Tibial nerve (tissue), 4 donors: Measurements from ENCODE around the gene YTHDF1. TPM values are rescaled to one million over a fixed set of nuclear protein-coding genes. Genes with fewer than 3 reads are reported as not detected.

Source experiments
- DNase-seq, 2 donors: peaks; one replicate each; pipeline ENCODE4 v3.0.0-alpha.2; 2019; ENCODE audit warnings: low spot score in 2 of 2
- H3K27ac ChIP-seq, 4 donors: fragments of 200-600 bp; sonication (generic) in 3 of 4; one replicate each; pipeline ENCODE4 v1.5.1; 2017 to 2019; ENCODE audit warnings: mild to moderate bottlenecking in 1 of 4
- H3K27me3 ChIP-seq, 2 donors: fragments of 200-600 bp; sonication (generic) in 1 of 2; one replicate each; pipeline versions ENCODE4 v1.5.1 to v1.6.0; 2017 to 2019
- H3K36me3 ChIP-seq, 3 donors: fragments of 200-600 bp; sonication (generic); one replicate each; pipeline ENCODE4 v1.5.1; 2018 to 2019
- H3K4me1 ChIP-seq, 4 donors: fragments of 200-600 bp; sonication (generic) in 3 of 4; one replicate each; pipeline ENCODE4 v1.5.1; 2017 to 2019
- H3K4me3 ChIP-seq, 4 donors: fragments of 200-600 bp; sonication (generic) in 3 of 4; one replicate each; pipeline ENCODE4 v1.5.1; 2017 to 2019; ENCODE audit warnings: mild to moderate bottlenecking in 1 of 4, moderate library complexity in 1 of 4
- H3K9me3 ChIP-seq, 4 donors: fragments of 200-600 bp; sonication (generic) in 3 of 4; one replicate each; pipeline ENCODE4 v1.5.1; 2017 to 2019
- EP300 ChIP-seq, 2 donors: sonication (generic); formaldehyde crosslinking; IDR thresholded peaks; one replicate each; pipeline ENCODE4 v1.6.1; 2017; ENCODE audit warnings: antibody characterized with exemption in 2 of 2, mild to moderate bottlenecking in 1 of 2
- POLR2A ChIP-seq, 2 donors: fragments of 450-650 bp; IDR thresholded peaks; one replicate each; pipeline ENCODE4 v1.6.1; 2017; ENCODE audit warnings: antibody characterized with exemption in 2 of 2, mild to moderate bottlenecking in 2 of 2, moderate library complexity in 2 of 2
- WGBS, 2 donors: methylation state at CpG; one replicate each; pipeline ENCODE4 v1.1.5; 2018; 5-methylcytosine and 5-hydroxymethylcytosine counted together
- total RNA-seq, 4 donors: library from RNA; depleted of rRNA; stranded (reverse); fragments of >200 nt; gene quantifications; one replicate each; pipeline ENCODE4 v1.1.0, GENCODE V29; 2016
- TF ChIP-seq, protein P1 (sequence below), 5 experiments: fragments of 200-600 bp in 3 of 5; fragments of 450-650 bp in 2 of 5; sonication (generic) in 3 of 5; IDR thresholded peaks; one replicate each; pipeline ENCODE4 v1.5.1; 2016 to 2019; ENCODE audit warnings: antibody characterized with exemption in 5 of 5, mild to moderate bottlenecking in 3 of 5, moderate library complexity in 2 of 5

The YTHDF1 gene
- total RNA-seq, 4 donors from 2014 or later = 20.7 to 25.5 (median 23.3) TPM

DNA sequence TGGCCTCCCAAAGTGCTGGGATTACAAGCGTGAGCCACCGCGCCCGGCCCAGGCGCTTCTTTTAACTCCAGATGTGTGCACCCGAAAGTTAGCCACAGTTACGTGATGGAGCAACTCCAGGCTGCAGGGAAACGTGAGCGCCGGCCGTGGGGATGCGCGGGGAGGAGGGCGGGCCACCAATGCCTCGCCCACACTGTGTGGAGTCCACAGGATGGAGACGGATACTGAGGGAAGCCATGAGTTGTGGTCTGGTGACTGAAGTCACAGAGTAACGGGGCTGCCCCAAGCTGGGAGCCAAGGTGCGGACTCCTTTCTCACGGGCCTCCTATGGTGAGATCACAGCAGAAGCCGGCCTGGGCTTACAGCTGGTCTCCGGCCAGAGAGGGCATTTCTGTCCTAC is 23.2 kb downstream of the YTHDF1 start:
- TF ChIP-seq EP300 (IDR thresholded peaks at IDR 0.05) (no peak), POLR2A (IDR thresholded peaks at IDR 0.05) (no peak)
- TF ChIP-seq, protein P1, sequence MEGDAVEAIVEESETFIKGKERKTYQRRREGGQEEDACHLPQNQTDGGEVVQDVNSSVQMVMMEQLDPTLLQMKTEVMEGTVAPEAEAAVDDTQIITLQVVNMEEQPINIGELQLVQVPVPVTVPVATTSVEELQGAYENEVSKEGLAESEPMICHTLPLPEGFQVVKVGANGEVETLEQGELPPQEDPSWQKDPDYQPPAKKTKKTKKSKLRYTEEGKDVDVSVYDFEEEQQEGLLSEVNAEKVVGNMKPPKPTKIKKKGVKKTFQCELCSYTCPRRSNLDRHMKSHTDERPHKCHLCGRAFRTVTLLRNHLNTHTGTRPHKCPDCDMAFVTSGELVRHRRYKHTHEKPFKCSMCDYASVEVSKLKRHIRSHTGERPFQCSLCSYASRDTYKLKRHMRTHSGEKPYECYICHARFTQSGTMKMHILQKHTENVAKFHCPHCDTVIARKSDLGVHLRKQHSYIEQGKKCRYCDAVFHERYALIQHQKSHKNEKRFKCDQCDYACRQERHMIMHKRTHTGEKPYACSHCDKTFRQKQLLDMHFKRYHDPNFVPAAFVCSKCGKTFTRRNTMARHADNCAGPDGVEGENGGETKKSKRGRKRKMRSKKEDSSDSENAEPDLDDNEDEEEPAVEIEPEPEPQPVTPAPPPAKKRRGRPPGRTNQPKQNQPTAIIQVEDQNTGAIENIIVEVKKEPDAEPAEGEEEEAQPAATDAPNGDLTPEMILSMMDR (IDR thresholded peaks at IDR 0.05) = no peak
- Histone ChIP-seq H3K4me1 (peaks cover 0 to 8% (median 0%) of the 10 kb centered on the region in 4 donors), H3K9me3 (no peaks in the 10 kb centered on the region), H3K4me3 (no peak overlapping the region), H3K27ac (no peak overlapping the region), H3K27me3 (no peaks in the 10 kb centered on the region), H3K36me3 (peaks cover 0 to 35% (median 8%) of the 10 kb centered on the region in 3 donors)
- no peak for DNase-seq
- WGBS, 2 donors = 90 to 91% methylated on average over 21 of the region's 21 CpGs

DNA sequence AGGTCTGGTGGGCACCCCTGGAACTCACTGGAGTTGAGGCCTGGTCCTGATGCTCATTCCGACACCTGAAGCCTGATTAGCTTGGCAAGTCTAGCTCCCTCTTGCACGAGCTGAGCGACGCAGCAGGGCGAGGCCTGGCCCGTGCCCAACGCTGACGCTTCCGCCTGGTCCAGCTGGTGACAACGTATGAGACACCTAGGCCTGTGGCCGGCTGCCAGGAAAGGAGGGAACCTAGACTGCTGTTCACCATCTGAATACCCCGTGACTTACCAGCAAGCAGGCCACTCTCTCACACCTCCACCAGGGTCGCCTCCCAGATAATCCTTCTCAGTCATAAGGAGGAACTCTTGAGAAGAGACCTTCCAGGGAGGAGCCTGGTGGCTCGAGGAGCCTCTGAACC is 24.5 kb downstream of the YTHDF1 start:
- TF ChIP-seq, protein P1 (IDR thresholded peaks at IDR 0.05) = no peak
- TF ChIP-seq POLR2A (IDR thresholded peaks at IDR 0.05) = no peak
- no peak for TF ChIP-seq EP300 (IDR thresholded peaks at IDR 0.05)
- Histone ChIP-seq H3K4me1 (no peaks in the 10 kb centered on the region), H3K36me3 (peaks cover 0 to 23% (median 8%) of the 10 kb centered on the region in 3 donors), H3K4me3 (no peak overlapping the region), H3K27me3 (no peaks in the 10 kb centered on the region), H3K9me3 (no peaks in the 10 kb centered on the region), H3K27ac (no peak overlapping the region)
- no peak for DNase-seq
- 82 to 85% methylated on average over 13 to 14 of the region's 14 CpGs for WGBS, 2 donors

DNA sequence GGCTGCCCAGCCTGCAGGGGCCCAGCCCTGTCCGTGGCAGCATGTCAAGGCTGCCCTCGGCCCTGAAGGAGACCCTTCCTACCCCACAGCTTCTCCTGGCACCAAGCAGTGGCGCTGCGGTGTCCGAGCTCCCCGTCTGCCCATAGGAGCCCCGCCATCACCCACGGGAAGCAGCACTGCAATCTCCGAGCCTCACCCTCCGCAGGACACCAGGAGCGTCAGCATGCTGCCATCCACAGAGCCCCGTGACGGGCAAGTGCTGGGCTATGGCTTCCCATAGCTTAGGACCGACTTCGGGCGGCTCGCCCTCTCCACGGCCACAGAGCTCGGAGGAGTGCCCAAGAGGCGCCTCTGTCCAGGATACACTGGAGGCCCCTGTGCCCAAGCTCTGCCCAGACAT is 25.1 kb downstream of the YTHDF1 start:
- Histone ChIP-seq H3K4me1 (no peaks in the 10 kb centered on the region), H3K9me3 (no peaks in the 10 kb centered on the region), H3K36me3 (peaks cover 0 to 20% (median 5%) of the 10 kb centered on the region in 3 donors), H3K4me3 (no peak overlapping the region), H3K27me3 (no peaks in the 10 kb centered on the region), H3K27ac (no peak overlapping the region)
- 90 to 91% methylated on average over 10 of the region's 20 CpGs for WGBS, 2 donors
- DNase-seq = no peak
- TF ChIP-seq, protein P1 (IDR thresholded peaks at IDR 0.05) = no peak
- TF ChIP-seq EP300 (IDR thresholded peaks at IDR 0.05) (no peak), POLR2A (IDR thresholded peaks at IDR 0.05) (no peak)

DNA sequence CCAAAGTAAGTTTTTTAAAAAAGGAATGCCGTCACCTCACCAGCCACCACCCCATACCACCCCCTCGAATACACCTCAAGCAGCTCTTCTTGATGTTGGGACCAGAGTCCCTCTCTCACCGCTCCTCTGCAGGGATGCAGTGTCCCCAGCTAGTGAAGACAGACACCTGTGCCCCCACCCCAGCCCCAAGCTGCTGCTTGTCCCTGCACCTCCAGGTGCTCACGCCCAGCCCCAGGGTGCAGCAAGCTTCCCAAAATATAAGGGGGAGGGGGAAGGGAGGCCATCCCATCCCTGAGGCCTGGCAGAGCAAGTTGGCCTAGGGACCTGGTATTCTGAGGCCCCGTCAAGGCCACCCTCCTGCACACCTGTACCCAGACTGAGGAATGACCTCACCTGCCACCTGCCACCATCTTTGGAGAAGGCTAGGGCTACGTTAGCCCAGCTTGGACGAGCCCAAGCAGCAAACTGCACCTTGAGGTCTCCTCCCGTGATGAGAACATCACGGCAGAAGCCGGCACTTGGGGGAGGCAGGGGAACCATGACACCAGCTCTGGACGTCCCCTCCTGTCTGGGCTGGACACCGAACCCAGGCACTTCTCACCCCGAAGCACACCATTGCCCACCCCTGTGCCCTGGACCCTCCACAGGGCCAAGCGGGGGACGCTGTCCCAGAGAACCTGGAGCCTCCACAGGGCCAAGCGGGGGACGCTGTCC is 25.9 kb downstream of the YTHDF1 start:
- no peak for TF ChIP-seq POLR2A (IDR thresholded peaks at IDR 0.05)
- no peak for TF ChIP-seq EP300 (IDR thresholded peaks at IDR 0.05)
- TF ChIP-seq, protein P1 (IDR thresholded peaks at IDR 0.05) = no peak
- WGBS, 2 donors = 82 to 89% methylated on average over 10 to 17 of the region's 17 CpGs

DNA sequence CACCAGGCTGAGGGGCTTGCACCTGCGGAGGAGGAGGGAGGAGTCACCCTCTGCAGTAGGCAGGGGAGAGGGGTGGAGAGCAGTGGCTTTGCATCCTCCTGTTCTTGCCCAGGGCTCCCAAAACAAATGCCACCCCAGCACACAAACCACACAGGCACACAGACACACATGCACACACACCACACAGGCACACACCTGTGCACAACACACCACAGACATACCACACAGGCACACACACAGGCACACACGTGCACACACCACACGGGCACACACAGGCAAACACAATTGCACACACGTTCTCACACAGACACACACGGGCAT is 26.6 kb downstream of the YTHDF1 start:
- no peaks in the 10 kb centered on the region for H3K4me1 ChIP-seq
- H3K27ac ChIP-seq = no peak overlapping the region
- TF ChIP-seq, protein P1 (IDR thresholded peaks at IDR 0.05) = no peak
- TF ChIP-seq EP300 (IDR thresholded peaks at IDR 0.05) = no peak
- no peak for TF ChIP-seq POLR2A (IDR thresholded peaks at IDR 0.05)
- H3K9me3 ChIP-seq = no peaks in the 10 kb centered on the region
- 82 to 91% methylated on average over 5 of the region's 5 CpGs for WGBS, 2 donors
- no peak overlapping the region for H3K4me3 ChIP-seq
- H3K36me3 ChIP-seq = peaks cover 0 to 5% (median 0%) of the 10 kb centered on the region in 3 donors
- no peak for DNase-seq
- no peaks in the 10 kb centered on the region for H3K27me3 ChIP-seq

More for the DNA sequence above, 25.9 kb downstream of the YTHDF1 start:
- Histone ChIP-seq H3K4me1 (no peaks in the 10 kb centered on the region), H3K27me3 (no peaks in the 10 kb centered on the region), H3K9me3 (no peaks in the 10 kb centered on the region), H3K4me3 (no peak overlapping the region), H3K27ac (no peak overlapping the region), H3K36me3 (peaks cover 0 to 12% (median 0%) of the 10 kb centered on the region in 3 donors)
- no peak for DNase-seq
